22Rv1 (cell line): ENCODE results near the gene EPGN.

Experiments
- CTCF ChIP-seq: fragments of 450-650 bp; IDR thresholded peaks from 2 replicates; pipeline ENCODE4 v1.5.1; 2017; ENCODE audit warnings: mild to moderate bottlenecking
- ZFX ChIP-seq: fragments of 450-650 bp; IDR thresholded peaks from 2 replicates; pipeline ENCODE4 v1.6.1; 2017; ENCODE audit warnings: antibody characterized with exemption, borderline replicate concordance

- no peak for TF ChIP-seq CTCF
- no peak for TF ChIP-seq ZFX
These were observed 24.7 kb upstream of the EPGN start for GRCh38 chr4:74283614-74284013.
